Adrenal gland (tissue), 12 donors: Measurements from ENCODE around the gene ARL6IP4. TPM values are rescaled to one million over a fixed set of nuclear protein-coding genes. Genes with fewer than 3 reads are reported as not detected.

Experiments
- DNase-seq, 7 donors: peaks; one replicate each; pipeline ENCODE4 v3.0.0-alpha.2; 2019 to 2020
- H3K27ac ChIP-seq, 5 donors: fragments of 200-600 bp; sonication (generic) in 4 of 5; 1 replicate in 3 of 5; 2 replicates in 2 of 5; pipeline versions ENCODE4 v1.5.1 to v1.8.0; 2016 to 2020; ENCODE audit warnings: mild to moderate bottlenecking in 1 of 5
- H3K27me3 ChIP-seq: fragments of 200-600 bp; 2 replicates; pipeline ENCODE4 v1.8.0; 2021
- H3K36me3 ChIP-seq, 2 donors: fragments of 200-600 bp; replicated peaks in 1 of 2; 1 replicate in 1 of 2; 2 replicates in 1 of 2; pipeline versions ENCODE4 v1.5.1 to v1.8.0; 2018 to 2022
- H3K4me1 ChIP-seq, 2 donors: fragments of 200-600 bp; replicated peaks in 1 of 2; 1 replicate in 1 of 2; 2 replicates in 1 of 2; pipeline versions ENCODE4 v1.5.1 to v1.8.0; 2018 to 2021
- H3K4me3 ChIP-seq, 4 donors: fragments of 200-600 bp; sonication (generic) in 3 of 4; one replicate each; pipeline ENCODE4 v1.5.1; 2016 to 2018
- H3K9me3 ChIP-seq, 3 donors: fragments of 200-600 bp; sonication (generic) in 1 of 3; replicated peaks in 1 of 3; 1 replicate in 2 of 3; 2 replicates in 1 of 3; pipeline versions ENCODE4 v1.5.1 to v1.8.0; 2016 to 2021
- CTCF ChIP-seq, 6 experiments: fragments of 450-650 bp in 4 of 6; fragments of 200-600 bp in 2 of 6; sonication (generic) in 1 of 6; IDR thresholded peaks; 1 replicate in 5 of 6; 2 replicates in 1 of 6; pipeline versions ENCODE4 v1.5.1 to v1.8.0; 2016 to 2021; ENCODE audit warnings: antibody characterized with exemption in 6 of 6, mild to moderate bottlenecking in 2 of 6, moderate library complexity in 1 of 6
- POLR2A ChIP-seq, 2 donors: fragments of 450-650 bp; IDR thresholded peaks; one replicate each; pipeline ENCODE4 v1.6.1; 2017; ENCODE audit warnings: antibody characterized with exemption in 2 of 2, mild to moderate bottlenecking in 2 of 2, moderate library complexity in 1 of 2
- WGBS, 4 donors: extraction: QIAGEN DNeasy Blood & Tissue Kit in 2 of 4; methylation state at CpG; one replicate each; pipeline versions ENCODE4 v1.1.5 to v1.1.7; 2013 to 2017; 5-methylcytosine and 5-hydroxymethylcytosine counted together
- intact Hi-C, 2 donors: fragments of 100-400 bp; cut with DNase I; formaldehyde crosslinking; loops; one replicate each; pipeline versions ENCODE4 v1.14.1 to v1.15.0; 2022 to 2023
- polyA plus RNA-seq, 3 donors: library from polyadenylated mRNA; stranded (reverse); fragments of 200-250 nt in 2 of 3; fragments of 350-450 nt in 1 of 3; fragmentation: Illumina TruSeq in 1 of 3; extraction: RNeasy Lipid Tissue Mini Kit (QIAGEN cat#74804) in 1 of 3; gene quantifications; one replicate each; pipeline ENCODE4 v1.2.3, GENCODE V29; 2013 to 2014
- total RNA-seq, 9 donors: library from RNA; depleted of rRNA in 4 of 9; stranded (reverse); fragments of >200 nt in 4 of 9; fragments of 120-200 nt in 1 of 9; fragmentation: NEBNext Ultra II Directional in 1 of 9; extraction: Animal tissue kit (Norgen Biotek cat#: 25700) in 1 of 9; gene quantifications; one replicate each; pipeline versions ENCODE4 v1.1.0 to v1.2.4, GENCODE V29; 2013 to 2023
- donor health status: healthy with polysubstance abuse.
- donor health status: Bipolar disorder and iron deficiency.
- donor health status: DM: yes; HTN: yes; CAD: no.
- donor health status: DM: no; HTN: no; CAD: no.
- donor health status: DM: no; HTN: no; CAD: no.
- donor health status: DM: yes; HTN: yes; CAD: no.

The ARL6IP4 gene
- total and polyA plus RNA-seq, 12 donors = 192 to 709 (median 296) TPM

GRCh38 chr12:122966743-122967550 is 13.5 kb upstream of the ARL6IP4 start:
- peaks cover 17 to 27% of the 10 kb centered on the region in 2 donors for H3K4me1 ChIP-seq
- no peak for DNase-seq
- WGBS, 4 donors = 57 to 66% (median 58%) methylated on average over 14 to 15 of the region's 15 CpGs
- H3K27me3 ChIP-seq = no peaks in the 10 kb centered on the region
- H3K36me3 ChIP-seq = no peaks in the 10 kb centered on the region
- peak overlapping the region in 2 of 5 donors; percentile 51 to 73 for H3K27ac ChIP-seq
- intact Hi-C loops = no loop called here
- H3K9me3 ChIP-seq = no peaks in the 10 kb centered on the region
- H3K4me3 ChIP-seq = peak overlapping the region in 1 of 4 donors; percentile 89
- TF ChIP-seq CTCF (IDR thresholded peaks at IDR 0.05) (no peak), POLR2A (IDR thresholded peaks at IDR 0.05) (no peak)

- DNase-seq = no peak
- intact Hi-C loops = no loop called here
- Histone ChIP-seq H3K4me1 (peaks cover 17 to 27% of the 10 kb centered on the region in 2 donors), H3K9me3 (no peaks in the 10 kb centered on the region), H3K36me3 (no peaks in the 10 kb centered on the region), H3K4me3 (no peak overlapping the region), H3K27me3 (no peaks in the 10 kb centered on the region), H3K27ac (no peak overlapping the region)
- TF ChIP-seq POLR2A (IDR thresholded peaks at IDR 0.05) = no peak
- TF ChIP-seq CTCF (IDR thresholded peaks at IDR 0.05) = no peak
- 74 to 82% (median 80%) methylated on average over 2 of the region's 2 CpGs for WGBS, 4 donors
Observed at GRCh38 chr12:122968104-122968503, 12.4 kb upstream of the ARL6IP4 start.

GRCh38 chr12:122969676-122970075 is 10.8 kb upstream of the ARL6IP4 start:
- intact Hi-C loops = no loop called here
- WGBS, 4 donors = 54 to 69% (median 63%) methylated on average over 4 of the region's 4 CpGs
- TF ChIP-seq CTCF (IDR thresholded peaks at IDR 0.05) (no peak), POLR2A (IDR thresholded peaks at IDR 0.05) (no peak)

GRCh38 chr12:122974274-122974891 is 6.1 kb upstream of the ARL6IP4 start:
- peaks cover 0 to 4% of the 10 kb centered on the region in 2 donors for H3K36me3 ChIP-seq
- peak overlapping the region; percentile 93 to 98 (median 97) for H3K27ac ChIP-seq
- no peaks in the 10 kb centered on the region for H3K27me3 ChIP-seq
- intact Hi-C loops = no loop called here
- WGBS, 4 donors = 0 to 1% (median 0%) methylated on average over 7 to 32 of the region's 32 CpGs
- peak overlapping the region; percentile 80 to 96 (median 86) for H3K4me3 ChIP-seq
- peak; percentile 98 to 99 (median 99) for DNase-seq
- H3K4me1 ChIP-seq = peaks cover 17 to 33% of the 10 kb centered on the region in 2 donors
- H3K9me3 ChIP-seq = no peaks in the 10 kb centered on the region
- TF ChIP-seq POLR2A (IDR thresholded peaks at IDR 0.05) = peak in 1 of 2 donors; percentile 58
- no peak for TF ChIP-seq CTCF (IDR thresholded peaks at IDR 0.05)

More at GRCh38 chr12:122969676-122970075, 10.8 kb upstream of the ARL6IP4 start:
- no peaks in the 10 kb centered on the region for H3K36me3 ChIP-seq
- no peak overlapping the region for H3K27ac ChIP-seq
- H3K27me3 ChIP-seq = no peaks in the 10 kb centered on the region
- H3K9me3 ChIP-seq = no peaks in the 10 kb centered on the region
- no peak overlapping the region for H3K4me3 ChIP-seq
- no peak for DNase-seq
- H3K4me1 ChIP-seq = peaks cover 14 to 20% of the 10 kb centered on the region in 2 donors
